Keratinocyte (primary cell): ENCODE measurements around the gene COL9A3. TPM values are rescaled to one million over a fixed set of nuclear protein-coding genes. Genes with fewer than 3 reads are reported as not detected.

Experiments
- DNase-seq: peaks from one replicate; pipeline ENCODE4 v3.0.0-alpha.2; 2011; ENCODE audit warnings: low read depth, missing footprints, low spot score
- FAIRE-seq: peaks from 2 replicates; lab custom pipeline; 2011; peaks lifted over from hg19 to GRCh38; lab: Jason Lieb, UNC
- H2AFZ ChIP-seq: 2 replicates; pipeline ENCODE4 v1.6.0; 2012; ENCODE audit warnings: low read length, control low read depth, inconsistent platforms; ENCODE audit not compliant: control insufficient read depth
- H3K27ac ChIP-seq: 2 replicates; pipeline ENCODE4 v1.5.1; 2011; ENCODE audit warnings: low read length; ENCODE audit not compliant: control insufficient read depth, insufficient read depth
- H3K27me3 ChIP-seq: 3 replicates; pipeline ENCODE4 v1.6.0; 2011; ENCODE audit warnings: low read length; ENCODE audit not compliant: control insufficient read depth, insufficient read depth; ENCODE audit errors: extremely low read depth
- H3K36me3 ChIP-seq, 2 experiments: 2 replicates in 1 of 2; 3 replicates in 1 of 2; pipeline ENCODE4 v1.5.1; 2011; ENCODE audit warnings: low read length in 2 of 2, mild to moderate bottlenecking in 1 of 2; ENCODE audit not compliant: control insufficient read depth in 2 of 2, insufficient read depth in 2 of 2; ENCODE audit errors: extremely low read depth in 1 of 2
- H3K4me1 ChIP-seq: 3 replicates; pipeline ENCODE4 v1.5.1; 2011; ENCODE audit warnings: low read length; ENCODE audit not compliant: control insufficient read depth, insufficient read depth; ENCODE audit errors: extremely low read depth
- H3K4me2 ChIP-seq: 3 replicates; pipeline ENCODE4 v1.6.0; 2011; ENCODE audit warnings: low read depth, low read length; ENCODE audit not compliant: control insufficient read depth, insufficient read depth; ENCODE audit errors: extremely low read depth
- H3K4me3 ChIP-seq, 3 experiments: fragments of 200-600 bp in 1 of 3; sonication (generic) in 1 of 3; 2 replicates in 2 of 3; 3 replicates in 1 of 3; pipeline ENCODE4 v1.5.1; 2011 to 2016; ENCODE audit warnings: low read length in 3 of 3, mild to moderate bottlenecking in 3 of 3, control low read depth in 2 of 3, inconsistent platforms in 1 of 3, low read depth in 1 of 3, mixed read lengths in 1 of 3, mixed run types in 1 of 3, moderate library complexity in 1 of 3; ENCODE audit not compliant: control insufficient read depth in 2 of 3, insufficient read depth in 2 of 3; ENCODE audit errors: extremely low read depth in 1 of 3
- H3K79me2 ChIP-seq: 2 replicates; pipeline ENCODE4 v1.6.0; 2012; ENCODE audit warnings: low read length; ENCODE audit not compliant: control insufficient read depth, insufficient read depth
- H3K9ac ChIP-seq: 3 replicates; pipeline ENCODE4 v1.6.0; 2011; ENCODE audit warnings: low read length; ENCODE audit not compliant: control insufficient read depth, insufficient read depth; ENCODE audit errors: extremely low read depth
- H3K9me1 ChIP-seq: 3 replicates; pipeline ENCODE4 v1.6.0; 2011; ENCODE audit warnings: low read length; ENCODE audit not compliant: control insufficient read depth, insufficient read depth; ENCODE audit errors: extremely low read depth
- H3K9me3 ChIP-seq: 2 replicates; pipeline ENCODE4 v1.5.1; 2012; ENCODE audit warnings: low read depth, low read length; ENCODE audit not compliant: control insufficient read depth
- H4K20me1 ChIP-seq: 3 replicates; pipeline ENCODE4 v1.6.0; 2011; ENCODE audit warnings: low read length; ENCODE audit not compliant: control insufficient read depth, insufficient read depth; ENCODE audit errors: extremely low read depth
- EZH2 ChIP-seq: IDR thresholded peaks from one replicate; pipeline ENCODE4 v1.6.1; 2012; ENCODE audit warnings: inconsistent platforms, mild to moderate bottlenecking, low read length, moderate library complexity
- dilution Hi-C: fragments of 300-500 bp; cut with MboI; formaldehyde crosslinking; loops from one replicate; pipeline ENCODE4 v1.7.0; 2020; ENCODE audit warnings: low sequenced_read_pairs; ENCODE audit not compliant: extremely low pct_ligation_motif_present
- polyA plus RNA-seq, 5 experiments: library from polyadenylated mRNA; depleted of rRNA in 3 of 5; stranded (reverse) in 3 of 5; stranded (forward) in 1 of 5; unstranded in 1 of 5; fragments of >200 nt; gene quantifications; 1 replicate in 1 of 5; 2 replicates in 3 of 5; 3 replicates in 1 of 5; pipeline versions ENCODE4 v1.2.1 to v1.2.3, GENCODE V29; 2011 to 2012; ENCODE audit warnings: missing spikeins in 2 of 5, low read depth in 1 of 5, low replicate concordance in 1 of 5
- TF ChIP-seq, protein P1 (sequence below), 3 experiments: IDR thresholded peaks in 1 of 3; conservative IDR thresholded peaks in 1 of 3; optimal IDR thresholded peaks in 1 of 3; 2 replicates in 2 of 3; 3 replicates in 1 of 3; pipeline versions ENCODE3 to v1.5.1; 2011; ENCODE audit warnings: low read length in 3 of 3, mild to moderate bottlenecking in 3 of 3, moderate library complexity in 2 of 3, control low read depth in 1 of 3, inconsistent platforms in 1 of 3; ENCODE audit not compliant: insufficient read depth in 2 of 3; ENCODE audit errors: extremely low read depth in 1 of 3

The COL9A3 gene
- polyA plus RNA-seq, 1 donor (not counting 4 experiments of a cell fraction or from before 2014, with no cell fraction given): 4.8 TPM

DNA sequence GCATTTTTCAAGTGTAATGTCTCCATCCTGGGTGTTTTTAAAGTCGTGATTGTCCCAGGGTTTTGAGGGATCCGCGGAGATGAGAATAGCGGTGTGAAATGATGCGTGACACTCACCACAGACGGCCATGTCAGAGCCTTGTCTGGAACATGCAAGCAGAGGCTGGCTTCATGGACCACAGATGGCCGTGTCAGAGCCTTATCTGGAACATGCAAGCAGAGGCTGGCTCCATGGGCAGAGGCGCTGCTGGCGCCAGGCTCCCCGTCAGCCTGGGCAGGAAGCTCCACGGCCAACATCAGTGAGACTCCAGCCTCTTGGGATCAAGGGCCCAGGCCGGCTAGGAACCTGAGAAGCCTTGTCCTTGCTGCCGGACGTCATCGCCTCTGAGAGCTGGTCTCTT, 28.2 kb upstream of the COL9A3 start:
- no peak overlapping the region for H3K27ac ChIP-seq
- dilution Hi-C loops: no loop called here
- H3K9ac ChIP-seq: no peak overlapping the region
- H3K9me3 ChIP-seq: no peaks in the 10 kb centered on the region
- H3K4me1 ChIP-seq: peaks cover 20% of the 10 kb centered on the region
- no peak for DNase-seq
- no peaks in the 10 kb centered on the region for H3K36me3 ChIP-seq
- no peak overlapping the region for H2AFZ ChIP-seq
- no peak for FAIRE-seq
- TF ChIP-seq EZH2: no peak
- TF ChIP-seq, protein P1, sequence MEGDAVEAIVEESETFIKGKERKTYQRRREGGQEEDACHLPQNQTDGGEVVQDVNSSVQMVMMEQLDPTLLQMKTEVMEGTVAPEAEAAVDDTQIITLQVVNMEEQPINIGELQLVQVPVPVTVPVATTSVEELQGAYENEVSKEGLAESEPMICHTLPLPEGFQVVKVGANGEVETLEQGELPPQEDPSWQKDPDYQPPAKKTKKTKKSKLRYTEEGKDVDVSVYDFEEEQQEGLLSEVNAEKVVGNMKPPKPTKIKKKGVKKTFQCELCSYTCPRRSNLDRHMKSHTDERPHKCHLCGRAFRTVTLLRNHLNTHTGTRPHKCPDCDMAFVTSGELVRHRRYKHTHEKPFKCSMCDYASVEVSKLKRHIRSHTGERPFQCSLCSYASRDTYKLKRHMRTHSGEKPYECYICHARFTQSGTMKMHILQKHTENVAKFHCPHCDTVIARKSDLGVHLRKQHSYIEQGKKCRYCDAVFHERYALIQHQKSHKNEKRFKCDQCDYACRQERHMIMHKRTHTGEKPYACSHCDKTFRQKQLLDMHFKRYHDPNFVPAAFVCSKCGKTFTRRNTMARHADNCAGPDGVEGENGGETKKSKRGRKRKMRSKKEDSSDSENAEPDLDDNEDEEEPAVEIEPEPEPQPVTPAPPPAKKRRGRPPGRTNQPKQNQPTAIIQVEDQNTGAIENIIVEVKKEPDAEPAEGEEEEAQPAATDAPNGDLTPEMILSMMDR (optimal IDR thresholded peaks at IDR 0.05 in 1 of 3, IDR thresholded peaks at IDR 0.05 in 1 of 3, conservative IDR thresholded peaks at IDR 0.05 in 1 of 3; ENCODE audit: extremely low read depth in 1 of 3, insufficient read depth in 2 of 3, low read length in 3 of 3): no peak
- no peaks in the 10 kb centered on the region for H3K79me2 ChIP-seq
- H3K4me2 ChIP-seq: no peak overlapping the region
- H3K9me1 ChIP-seq: no peaks in the 10 kb centered on the region
- H4K20me1 ChIP-seq: no peaks in the 10 kb centered on the region
- no peak overlapping the region for H3K4me3 ChIP-seq
- H3K27me3 ChIP-seq: peaks cover 8% of the 10 kb centered on the region

DNA sequence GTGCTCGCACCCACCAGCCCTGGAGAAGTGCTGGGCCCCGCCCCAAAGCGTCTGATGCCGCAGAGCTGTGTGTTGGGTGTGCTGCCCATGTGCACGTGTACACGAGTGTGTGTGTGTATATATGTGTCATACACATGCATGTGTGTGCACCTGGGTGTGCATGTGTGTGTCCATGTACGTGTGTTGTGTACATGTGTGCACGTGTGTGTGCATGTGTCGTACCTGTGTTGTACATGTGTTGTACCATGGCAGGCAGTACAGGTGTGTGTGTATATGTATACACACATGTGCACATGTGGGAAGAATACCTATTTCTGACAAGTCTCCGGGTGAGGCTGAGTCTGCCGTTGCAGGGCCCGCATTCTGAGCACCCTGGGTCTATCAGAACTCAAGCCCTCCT, 26.8 kb upstream of the COL9A3 start:
- H3K79me2 ChIP-seq: no peaks in the 10 kb centered on the region
- no peaks in the 10 kb centered on the region for H3K36me3 ChIP-seq
- H3K4me1 ChIP-seq: peaks cover 24% of the 10 kb centered on the region
- peaks cover 6% of the 10 kb centered on the region for H3K27me3 ChIP-seq
- H4K20me1 ChIP-seq: no peaks in the 10 kb centered on the region
- no peak overlapping the region for H3K4me2 ChIP-seq
- H2AFZ ChIP-seq: no peak overlapping the region
- H3K4me3 ChIP-seq: no peak overlapping the region
- no peak for TF ChIP-seq EZH2
- TF ChIP-seq, protein P1 (optimal IDR thresholded peaks at IDR 0.05 in 1 of 3, IDR thresholded peaks at IDR 0.05 in 1 of 3, conservative IDR thresholded peaks at IDR 0.05 in 1 of 3; ENCODE audit: extremely low read depth in 1 of 3, insufficient read depth in 2 of 3, low read length in 3 of 3): no peak
- no peaks in the 10 kb centered on the region for H3K9me3 ChIP-seq
- no peaks in the 10 kb centered on the region for H3K9me1 ChIP-seq
- H3K27ac ChIP-seq: no peak overlapping the region
- no peak for DNase-seq
- no peak for FAIRE-seq
- dilution Hi-C loops: no loop called here
- H3K9ac ChIP-seq: no peak overlapping the region
